NCI-H82 treated with DMSO at 0.1 percent for 48 hours (cell line): Measurements from ENCODE around the gene CCM2.

Source experiments
- DNase-seq: peaks from one replicate; lab custom pipeline; 2025; ENCODE audit not compliant: unreplicated experiment; lab: John Stamatoyannopoulos, UW

Gene CCM2

DNA sequence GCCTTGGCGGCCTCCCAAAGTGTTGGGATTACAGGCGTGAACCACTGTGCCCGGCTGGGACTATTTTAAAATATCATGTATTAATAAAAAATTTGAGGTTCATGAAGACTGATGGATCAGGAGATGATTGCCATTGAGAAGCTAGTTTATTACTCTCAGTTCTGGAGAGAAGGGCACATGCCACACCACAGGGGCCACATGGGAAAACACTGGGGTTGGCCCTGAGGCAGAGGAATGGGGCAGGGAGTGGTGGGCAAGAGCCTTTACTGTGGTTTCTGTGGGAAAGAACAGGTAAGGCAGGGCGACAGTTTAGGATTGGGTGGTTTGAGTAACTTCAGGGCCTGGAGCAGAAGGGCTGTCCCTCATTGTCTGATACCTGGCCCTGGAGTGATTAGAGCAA is 118.3 kb downstream of the CCM2 start:
- DNase-seq = no peak

DNA sequence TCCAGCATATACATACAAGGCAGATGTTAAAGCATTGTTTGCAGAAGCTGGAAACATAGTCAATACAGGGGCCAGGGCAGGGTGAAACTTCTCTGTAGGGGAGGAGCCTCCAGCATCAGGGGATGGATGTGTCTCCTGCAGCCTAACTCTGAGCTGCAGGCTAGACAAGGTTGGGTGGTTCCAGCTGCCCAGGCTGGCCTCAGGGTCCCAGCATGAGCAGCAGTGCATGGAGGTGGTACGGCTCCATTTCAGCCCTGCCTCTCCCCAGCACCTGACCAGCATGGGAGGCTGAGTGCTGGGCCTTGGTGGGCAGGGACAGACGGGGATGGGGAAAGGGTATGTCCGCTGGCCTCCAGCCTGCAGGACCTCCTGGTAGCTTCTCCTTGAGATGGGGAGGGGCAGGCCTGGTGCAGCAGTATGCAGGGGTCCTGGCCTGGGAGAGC is 118.9 kb downstream of the CCM2 start:
- no peak for DNase-seq

DNA sequence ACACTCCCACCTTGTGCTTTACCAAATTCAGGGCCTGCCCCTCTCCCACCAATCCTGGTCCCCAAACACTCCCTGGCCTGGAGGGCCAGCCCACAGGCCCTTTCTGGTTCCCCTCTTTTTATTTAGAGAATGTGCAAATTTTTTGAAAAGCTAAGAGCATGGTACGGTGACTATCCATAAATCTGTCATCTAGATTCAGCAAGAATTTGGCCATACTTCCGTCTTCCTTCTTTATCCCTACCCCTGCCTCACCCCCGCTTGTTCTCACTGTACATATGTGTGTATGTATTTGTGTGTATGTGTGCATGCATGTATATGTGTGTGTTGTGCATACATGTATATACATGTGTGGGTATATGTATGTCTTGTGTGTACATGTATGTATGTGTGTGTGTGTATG is 119.5 kb downstream of the CCM2 start:
- DNase-seq = no peak

DNA sequence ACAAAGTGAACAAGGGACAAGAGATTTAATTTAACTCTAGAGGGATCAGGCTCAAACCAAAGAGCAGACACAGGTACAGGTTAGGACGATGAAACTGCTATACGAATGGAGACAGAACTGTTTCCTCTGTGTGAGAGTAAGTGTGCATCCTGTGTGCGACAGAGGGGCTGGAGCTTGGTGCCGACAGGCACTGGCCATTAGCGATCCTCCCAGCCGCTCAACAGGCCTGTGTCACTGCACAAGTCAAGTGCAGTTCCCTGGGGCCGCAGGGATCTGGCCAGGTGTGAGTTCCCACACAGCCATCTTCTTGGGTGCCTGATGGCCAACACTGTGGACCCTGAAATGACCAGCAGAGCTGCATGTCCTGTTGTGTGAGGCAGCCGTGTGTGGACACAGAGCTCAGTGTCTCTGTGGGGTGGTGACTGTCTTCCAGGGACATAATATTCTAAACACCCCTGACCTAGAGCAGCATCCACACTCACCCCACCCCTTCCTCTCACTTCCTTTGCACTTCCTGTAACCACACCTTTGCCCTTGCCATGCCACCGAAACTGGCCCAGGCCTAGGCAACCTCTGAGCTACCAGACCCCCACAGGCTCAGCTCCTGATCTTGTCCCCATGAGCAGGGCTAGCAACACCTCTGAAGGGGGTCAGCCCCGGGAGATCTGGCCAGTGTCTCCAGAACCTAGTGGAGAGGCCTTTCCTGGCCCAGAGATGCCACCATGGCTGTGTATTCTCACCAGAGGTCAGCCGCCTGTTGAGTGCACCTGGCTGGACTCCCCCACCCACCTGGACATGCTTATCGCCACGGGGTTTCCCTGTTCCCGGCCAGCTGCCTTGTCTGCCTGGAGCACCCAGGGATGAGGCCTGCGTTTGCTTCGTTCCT is 123.2 kb downstream of the CCM2 start:
- DNase-seq = no peak

DNA sequence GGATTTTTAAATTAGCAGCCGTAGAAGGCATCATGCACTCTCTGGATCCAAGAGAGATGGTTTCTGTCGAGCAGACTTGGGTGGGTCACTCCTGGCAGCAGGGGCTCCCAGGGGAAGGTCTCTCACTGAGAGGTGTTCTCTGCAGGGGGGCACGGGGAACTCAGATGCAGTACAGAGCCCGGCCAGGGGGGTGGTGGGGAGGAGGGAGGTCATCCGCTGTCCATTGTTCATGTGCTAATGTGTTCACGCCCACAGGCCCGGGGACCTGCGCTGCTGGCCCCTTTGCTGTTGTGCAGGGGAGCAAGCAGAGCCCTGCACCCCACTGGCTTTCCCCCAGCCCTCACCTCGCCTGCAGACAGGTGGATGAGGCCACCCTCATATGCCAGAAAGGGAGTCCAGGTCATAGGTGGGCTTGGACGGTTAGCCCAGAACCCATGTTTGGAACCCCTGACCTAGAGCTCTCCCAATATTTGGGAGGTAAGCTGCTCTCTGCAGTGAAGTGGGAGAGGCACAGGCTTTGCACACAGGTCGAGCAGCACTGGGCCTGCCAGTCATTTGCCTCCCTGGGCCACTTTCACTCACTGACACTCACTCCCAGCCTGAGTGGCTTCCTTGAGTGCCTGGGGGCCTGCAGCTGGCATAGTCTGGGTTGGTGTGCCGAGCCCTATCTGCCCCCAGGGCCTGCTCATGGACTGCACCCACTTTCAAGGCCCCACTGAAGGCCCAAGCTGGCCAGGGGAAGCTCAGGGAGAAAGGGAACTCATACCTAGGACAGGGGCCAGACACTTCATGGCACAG is 124.1 kb downstream of the CCM2 start:
- no peak for DNase-seq

DNA sequence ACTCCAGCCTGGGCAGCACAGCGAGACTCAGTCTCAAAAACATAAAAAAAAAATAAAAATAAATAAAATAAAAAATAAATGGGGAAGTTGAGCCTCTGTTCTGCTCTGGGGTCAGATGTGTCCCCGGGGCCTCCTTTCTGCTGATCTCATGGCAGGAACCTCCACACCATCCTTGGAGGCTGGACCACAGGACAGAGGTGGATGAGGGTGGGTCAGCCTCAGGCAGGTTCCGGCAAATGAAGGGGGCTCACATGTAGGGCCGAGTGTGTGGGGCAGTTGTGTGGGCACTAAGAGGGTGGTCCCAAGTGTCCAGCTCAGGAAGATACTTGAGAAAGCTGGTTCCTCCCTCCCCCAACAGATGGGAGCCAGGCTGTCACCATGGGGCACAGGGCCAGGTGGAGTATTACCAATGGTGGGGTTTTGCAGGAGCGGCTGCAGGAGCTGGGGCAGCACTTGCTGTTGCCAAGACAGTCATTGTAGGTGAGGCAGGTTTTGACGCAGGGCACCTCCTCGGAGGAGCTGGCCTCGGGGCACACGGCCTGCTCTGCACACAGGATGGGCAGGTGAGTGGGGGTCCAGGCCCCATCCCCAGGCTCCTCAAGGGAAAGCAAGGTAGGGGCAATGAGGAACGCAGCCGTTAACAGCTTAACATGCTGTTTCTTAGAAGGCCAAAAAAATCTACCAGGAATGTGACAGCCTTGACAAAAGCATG is 125.3 kb downstream of the CCM2 start:
- DNase-seq = no peak
